K562 (cell line): ENCODE data around the gene LY6G5B. TPM values are rescaled to one million over a fixed set of nuclear protein-coding genes. Genes with fewer than 3 reads are reported as not detected.

Experiments
- ATAC-seq: fragments of 200-7000 bp; cut with Tn5 transposase; 3 replicates; pipeline ENCODE4 v1.9.1; 2020; ENCODE audit warnings: moderate library complexity
- BruUV-seq: library from RNA; stranded (reverse); fragments of 400-500 nt; replicated peaks from 2 replicates; lab custom pipeline; 2021; lab: Mats Ljungman, UMichigan
- CTCF ChIA-PET: fragments of 300-600 bp; formaldehyde crosslinking; extraction: SDS; loops from one replicate; lab custom pipeline; 2021; ENCODE audit warnings: low intra/inter-chr PET ratio; lab: Yijun Ruan, JAX
- POLR2A ChIA-PET: fragments of 300-600, 350-650 bp; sonication (Branson Sonifier 250); formaldehyde crosslinking; extraction: SDS; loops from one replicate; lab custom pipeline; 2021; ENCODE audit warnings: antibody characterized with exemption, inconsistent platforms; lab: Yijun Ruan, JAX
- DNase-seq, 4 experiments: peaks; one replicate each; pipeline versions ENCODE4 v3.0.0 to v3.0.0-alpha.2; 2011 to 2018; ENCODE audit warnings: low spot score in 3 of 4, mixed read lengths in 3 of 4; ENCODE audit errors: extremely low read depth in 1 of 4
- FAIRE-seq: peaks from 2 replicates; lab custom pipeline; 2011; peaks lifted over from hg19 to GRCh38; lab: Jason Lieb, UNC
- H2AFZ ChIP-seq: 2 replicates; pipeline ENCODE4 v1.6.0; 2011; ENCODE audit warnings: low read depth, low read length, control low read depth, inconsistent platforms
- H3K27ac ChIP-seq: fragments of 200-600 bp; 3 replicates; pipeline ENCODE4 v1.8.0; 2011; ENCODE audit warnings: low read depth, mild to moderate bottlenecking, control low read depth, inconsistent platforms, low read length, moderate library complexity, mixed read lengths; ENCODE audit errors: extremely low read depth
- H3K27me3 ChIP-seq, 2 experiments: fragments of 300-600 bp in 1 of 2; 2 replicates in 1 of 2; 3 replicates in 1 of 2; pipeline versions ENCODE4 v1.6.0 to v1.8.0; 2011; ENCODE audit warnings: inconsistent platforms in 2 of 2, low read length in 2 of 2, mild to moderate bottlenecking in 1 of 2, mixed read lengths in 1 of 2, moderate library complexity in 1 of 2; ENCODE audit not compliant: control insufficient read depth in 2 of 2, insufficient read depth in 2 of 2
- H3K36me3 ChIP-seq: fragments of 300-600 bp; 3 replicates; pipeline ENCODE4 v1.8.0; 2011; ENCODE audit warnings: mild to moderate bottlenecking, low read length, inconsistent platforms; ENCODE audit not compliant: control insufficient read depth, insufficient read depth
- H3K4me1 ChIP-seq, 2 experiments: fragments of 200-600 bp in 1 of 2; replicated peaks in 1 of 2; 2 replicates in 1 of 2; 3 replicates in 1 of 2; pipeline versions ENCODE4 v1.5.1 to v1.8.0; 2011; ENCODE audit warnings: inconsistent platforms in 2 of 2, low read length in 2 of 2, mild to moderate bottlenecking in 1 of 2, mixed read lengths in 1 of 2, moderate library complexity in 1 of 2; ENCODE audit not compliant: control insufficient read depth in 2 of 2, insufficient read depth in 2 of 2
- H3K4me2 ChIP-seq: 2 replicates; pipeline ENCODE4 v1.6.1; 2011; ENCODE audit warnings: low read length, control low read depth, inconsistent platforms, mixed read lengths; ENCODE audit not compliant: insufficient read depth
- H3K4me3 ChIP-seq: fragments of 200-600 bp; sonication (generic), shearing (Covaris generic); 2 replicates; pipeline ENCODE4 v1.5.1; 2016; ENCODE audit warnings: control low read depth, inconsistent platforms
- H3K79me2 ChIP-seq: fragments of 200-600 bp; 3 replicates; pipeline ENCODE4 v1.8.0; 2011; ENCODE audit warnings: low read length, inconsistent platforms; ENCODE audit not compliant: control insufficient read depth, insufficient read depth
- H3K9ac ChIP-seq, 2 experiments: 2 replicates each; pipeline versions ENCODE4 v1.6.0 to v1.6.1; 2011; ENCODE audit warnings: low read depth in 2 of 2, low read length in 2 of 2, control low read depth in 1 of 2, inconsistent platforms in 1 of 2, mild to moderate bottlenecking in 1 of 2, mixed read lengths in 1 of 2; ENCODE audit not compliant: insufficient read depth in 1 of 2
- H3K9me1 ChIP-seq: one replicate; pipeline ENCODE4 v1.6.0; 2011; ENCODE audit warnings: inconsistent platforms, mild to moderate bottlenecking, low read length, moderate library complexity; ENCODE audit not compliant: control insufficient read depth, insufficient read depth
- H3K9me3 ChIP-seq: replicated peaks from 2 replicates; pipeline ENCODE4 v1.5.1; 2011; ENCODE audit warnings: low read depth, low read length, inconsistent platforms; ENCODE audit not compliant: control insufficient read depth, insufficient read depth
- H4K20me1 ChIP-seq: replicated peaks from 2 replicates; pipeline ENCODE4 v1.6.1; 2011; ENCODE audit warnings: low read length, inconsistent platforms, mixed read lengths; ENCODE audit not compliant: control insufficient read depth, insufficient read depth
- BHLHE40 ChIP-seq: IDR thresholded peaks from 2 replicates; pipeline ENCODE4 v1.6.1; 2011; ENCODE audit warnings: low read length, improper control_type of control experiment
- ELF4 ChIP-seq: fragments of 450-650 bp; formaldehyde crosslinking; IDR thresholded peaks from 2 replicates; pipeline ENCODE4 v1.4.0; 2022; ENCODE audit warnings: missing genetic modification characterization
- HDGF ChIP-seq: fragments of 450-650 bp; IDR thresholded peaks from 2 replicates; pipeline ENCODE4 v1.6.1; 2016
- KDM1A ChIP-seq, 2 experiments: fragments of 450-650 bp; IDR thresholded peaks; 2 replicates each; pipeline ENCODE4 v1.6.1; 2016; ENCODE audit warnings: mild to moderate bottlenecking in 2 of 2
- ZBTB11 ChIP-seq, 3 experiments: fragments of 200-800 bp in 1 of 3; fragments of 250-450 bp in 1 of 3; fragments of 450-650 bp in 1 of 3; sonication (Bioruptor Pico) in 1 of 3; sonication (Bioruptor generic) in 1 of 3; formaldehyde crosslinking in 1 of 3; IDR thresholded peaks; 2 replicates each; pipeline versions ENCODE4 v1.6.1 to v1.8.0; 2016 to 2022; ENCODE audit warnings: mild to moderate bottlenecking in 2 of 3, missing genetic modification characterization in 2 of 3, missing compliant biosample characterization in 1 of 3, moderate library complexity in 1 of 3
- ZNF639 ChIP-seq, 2 experiments: fragments of 200-800 bp in 1 of 2; sonication (Bioruptor generic) in 1 of 2; sonication (generic) in 1 of 2; formaldehyde crosslinking in 1 of 2; IDR thresholded peaks in 1 of 2; conservative IDR thresholded peaks in 1 of 2; 2 replicates each; pipeline versions ENCODE4 v1.5.0 to v1.6.1; 2016 to 2020; ENCODE audit warnings: missing compliant biosample characterization in 1 of 2, missing genetic modification characterization in 1 of 2, missing genetic modification reagents in 1 of 2
- WGBS: fragments of 100-300 bp; shearing (Covaris generic); methylation state at CpG from one replicate; pipeline ENCODE4 v1.1.6; 2016; ENCODE audit warnings: low coverage, mixed read lengths; ENCODE audit not compliant: insufficient coverage; ENCODE audit errors: missing lambda C conversion rate; 5-methylcytosine and 5-hydroxymethylcytosine counted together
- in situ Hi-C: fragments of 300-500 bp; cut with MboI; formaldehyde crosslinking; loops from 4 replicates; pipeline ENCODE4 v1.15.0; 2018; ENCODE audit warnings: inconsistent platforms, mixed read lengths
- intact Hi-C: fragments of 100-400 bp; cut with micrococcal nuclease; formaldehyde crosslinking; loops from 2 replicates; pipeline ENCODE4 v1.14.2; 2022
- polyA plus RNA-seq, 8 experiments: library from polyadenylated mRNA; depleted of rRNA in 4 of 8; stranded (reverse) in 5 of 8; unstranded in 3 of 8; fragments of >200 nt; fragmentation: Nextera tagmentation in 2 of 8; fragmentation: Illumina TruSeq in 1 of 8; extraction: Ambion mirVana in 2 of 8; extraction: Trizol in 1 of 8; gene quantifications; 2 replicates each; pipeline versions ENCODE4 v1.2.1 to v1.2.3, GENCODE V29; 2011 to 2014; ENCODE audit warnings: inconsistent platforms in 1 of 8, missing spikeins in 1 of 8
- total RNA-seq, 7 experiments: library from RNA; depleted of rRNA in 6 of 7; stranded (reverse); fragments of >200 nt in 6 of 7; fragmentation: Illumina TruSeq in 2 of 7; extraction: Trizol in 2 of 7; gene quantifications; 2 replicates each; pipeline versions ENCODE4 v1.2.1 to v1.2.3, GENCODE V29; 2011 to 2021; ENCODE audit warnings: low replicate concordance in 1 of 7
- TF ChIP-seq, protein P1 (sequence below): sonication (generic); formaldehyde crosslinking; IDR thresholded peaks from 2 replicates; pipeline ENCODE4 v1.9.0; 2022; ENCODE audit warnings: mild to moderate bottlenecking, missing genetic modification reagents
- TF ChIP-seq, protein P2 (sequence below): sonication (generic); formaldehyde crosslinking; IDR thresholded peaks from 2 replicates; pipeline ENCODE4 v1.8.1; 2023; ENCODE audit warnings: mild to moderate bottlenecking, missing genetic modification reagents

The LY6G5B gene
- total and polyA plus RNA-seq, 9 of the 15 experiments (the other 6 are each of a cell fraction or from before 2014, with no cell fraction given), result 6.0 to 27.0 (median 7.5) TPM

DNA sequence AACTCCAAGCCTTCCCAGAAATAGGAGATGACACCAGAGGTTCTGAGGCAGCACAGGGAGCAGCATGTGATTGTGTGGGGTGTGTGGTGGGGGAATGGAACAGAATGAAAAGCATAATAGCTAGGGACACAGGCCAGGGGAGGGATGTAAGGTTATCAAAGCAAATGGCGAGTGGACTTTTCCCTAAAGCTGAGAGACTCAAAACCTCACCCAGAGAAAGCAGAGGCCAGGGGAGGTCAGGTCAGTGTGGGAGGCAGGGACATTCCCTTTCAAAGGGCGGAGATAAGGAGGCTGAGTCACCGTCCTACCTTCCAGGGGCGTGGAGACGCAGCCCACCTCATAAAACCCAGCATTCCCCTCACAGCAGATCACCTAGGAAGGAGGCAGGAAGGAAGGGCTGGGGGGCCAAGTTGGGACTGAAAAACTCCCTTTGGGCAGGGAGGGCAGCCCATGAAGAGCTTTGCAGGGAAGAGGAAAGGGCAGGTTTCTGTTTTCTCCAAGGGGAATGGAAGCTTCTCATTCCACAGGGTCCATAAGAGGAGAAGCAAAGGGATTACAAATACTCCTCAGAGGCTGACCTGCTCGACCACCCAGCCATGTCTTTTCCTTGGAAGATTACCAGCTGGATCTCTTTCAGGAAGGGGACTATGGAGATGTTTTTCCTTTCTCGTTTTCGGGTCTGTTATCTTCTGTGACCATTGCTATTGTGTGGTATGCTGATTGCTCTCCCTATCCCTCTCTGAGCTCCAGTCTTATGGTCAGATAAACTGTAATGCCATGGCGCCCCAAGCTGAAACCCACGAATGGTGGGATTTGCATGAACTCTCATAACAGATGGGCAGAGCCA, 20.7 kb downstream of the LY6G5B start (continued):
- peak; percentile 89 for TF ChIP-seq ELF4 (CRISPR knock-in tag)
- TF ChIP-seq, protein P1, sequence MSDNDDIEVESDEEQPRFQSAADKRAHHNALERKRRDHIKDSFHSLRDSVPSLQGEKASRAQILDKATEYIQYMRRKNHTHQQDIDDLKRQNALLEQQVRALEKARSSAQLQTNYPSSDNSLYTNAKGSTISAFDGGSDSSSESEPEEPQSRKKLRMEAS (CRISPR knock-in tag), result no peak

GRCh38 chr6:31691078-31691463, 21.3 kb downstream of the LY6G5B start:
- H3K4me1 ChIP-seq, result peaks cover 63 to 65% of the 10 kb centered on the region in 2 experiments
- no peak for DNase-seq
- no peaks in the 10 kb centered on the region for H3K9me3 ChIP-seq
- in situ Hi-C loops, result no loop called here
- no peaks in the 10 kb centered on the region for H4K20me1 ChIP-seq
- CTCF ChIA-PET, result no interaction called here
- H2AFZ ChIP-seq, result 0 out of 2 replicates have a peak overlapping the region, but pooled peaks have one; percentile 14
- H3K9ac ChIP-seq, result peak overlapping the region; percentile 68 to 86; a peak in 3 of 4 replicates
- ATAC-seq, result no peak
- POLR2A ChIA-PET, result interaction anchor here (0.6 to 7.1 kb wide), 44 partner anchors 12 to 498 kb away, joined by 3 to 158 read pairs (median 6); partner anchors contain the start of genes ABHD16A, APOM, BAG6 and C6orf47
- intact Hi-C loops, result loop anchor here (2.0 kb wide), 2 partner anchors 44 to 140 kb away; no protein-coding TSS in a partner anchor
- 31% methylated on average over 6 of the region's 6 CpGs for WGBS
- H3K4me3 ChIP-seq, result peak overlapping the region; percentile 13; the same call in 1 of the 2 replicates
- BruUV-seq, result no TSS peak
- no peaks in the 10 kb centered on the region for H3K27me3 ChIP-seq
- peak overlapping the region; percentile 82 for H3K4me2 ChIP-seq
- no peaks in the 10 kb centered on the region; the same call in 2 of the 3 replicates for H3K79me2 ChIP-seq
- H3K27ac ChIP-seq, result peak overlapping the region; percentile 88
- peaks cover 91% of the 10 kb centered on the region for H3K36me3 ChIP-seq
- FAIRE-seq, result no peak
- H3K9me1 ChIP-seq, result no peaks in the 10 kb centered on the region
- TF ChIP-seq HDGF, result peak; percentile 14; the same call in 1 of the 2 replicates
- TF ChIP-seq KDM1A (IDR thresholded peaks at IDR 0.05), result peak in 1 of 2 experiments; percentile 68; a peak in 3 of 4 replicates
- 0 out of 4 replicates have a peak, but pooled peaks of 1 of the 2 experiments have one; percentile 0 for TF ChIP-seq ZNF639 (CRISPR knock-in tag; conservative IDR thresholded peaks at IDR 0.05 in 1 of 2, IDR thresholded peaks at IDR 0.05 in 1 of 2)
- TF ChIP-seq BHLHE40, result 0 out of 2 replicates have a peak, but pooled peaks have one; percentile 0
- TF ChIP-seq, protein P2, sequence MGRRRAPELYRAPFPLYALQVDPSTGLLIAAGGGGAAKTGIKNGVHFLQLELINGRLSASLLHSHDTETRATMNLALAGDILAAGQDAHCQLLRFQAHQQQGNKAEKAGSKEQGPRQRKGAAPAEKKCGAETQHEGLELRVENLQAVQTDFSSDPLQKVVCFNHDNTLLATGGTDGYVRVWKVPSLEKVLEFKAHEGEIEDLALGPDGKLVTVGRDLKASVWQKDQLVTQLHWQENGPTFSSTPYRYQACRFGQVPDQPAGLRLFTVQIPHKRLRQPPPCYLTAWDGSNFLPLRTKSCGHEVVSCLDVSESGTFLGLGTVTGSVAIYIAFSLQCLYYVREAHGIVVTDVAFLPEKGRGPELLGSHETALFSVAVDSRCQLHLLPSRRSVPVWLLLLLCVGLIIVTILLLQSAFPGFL (CRISPR knock-in tag), result 0 out of 2 replicates have a peak, but pooled peaks have one; percentile 17
- TF ChIP-seq ZBTB11 (CRISPR knock-in tag; IDR thresholded peaks at IDR 0.05), result peak in 1 of 3 experiments; percentile 12; a peak in 1 of 6 replicates
